Calu3 (cell line): ENCODE measurements around the gene SLC45A2. TPM values are rescaled to one million over a fixed set of nuclear protein-coding genes. Genes with fewer than 3 reads are reported as not detected.

ENCODE experiments used
- BruUV-seq: library from RNA; stranded (reverse); fragments of 400-500 nt; replicated peaks from 2 replicates; lab custom pipeline; 2021; lab: Mats Ljungman, UMichigan
- CTCF ChIA-PET: fragments of 300-600 bp; sonication (Branson Sonifier 250); formaldehyde crosslinking; loops from one replicate; lab custom pipeline; 2022; ENCODE audit warnings: antibody characterized with exemption; lab: Charles Lee
- DNase-seq: peaks from one replicate; pipeline ENCODE4 v3.0.0; 2022
- H3K27ac Mint-ChIP-seq: one replicate; pipeline ENCODE4 v1.8.0; 2022; ENCODE audit warnings: mixed read lengths; ENCODE audit not compliant: unreplicated experiment
- H3K27me3 Mint-ChIP-seq: one replicate; pipeline ENCODE4 v1.8.0; 2022; ENCODE audit warnings: mixed read lengths; ENCODE audit not compliant: unreplicated experiment
- H3K36me3 Mint-ChIP-seq: one replicate; pipeline ENCODE4 v1.8.0; 2022; ENCODE audit warnings: mild to moderate bottlenecking, moderate library complexity, mixed read lengths; ENCODE audit not compliant: insufficient read depth, unreplicated experiment
- H3K4me1 Mint-ChIP-seq: one replicate; pipeline ENCODE4 v1.8.0; 2022; ENCODE audit warnings: mild to moderate bottlenecking, low read depth, mixed read lengths; ENCODE audit not compliant: unreplicated experiment
- H3K4me3 Mint-ChIP-seq: one replicate; pipeline ENCODE4 v1.8.0; 2022; ENCODE audit warnings: mild to moderate bottlenecking, low read depth, moderate library complexity, mixed read lengths; ENCODE audit not compliant: unreplicated experiment
- H3K9me3 Mint-ChIP-seq: one replicate; pipeline ENCODE4 v1.8.0; 2022; ENCODE audit warnings: low read depth, mixed read lengths; ENCODE audit not compliant: unreplicated experiment
- intact Hi-C: fragments of 100-400 bp; cut with micrococcal nuclease; formaldehyde crosslinking; loops from one replicate; pipeline ENCODE4 v1.10.0; 2022; ENCODE audit not compliant: unreplicated experiment
- total RNA-seq: library from RNA; stranded (reverse); gene quantifications from 2 replicates; pipeline ENCODE4 v1.2.3, GENCODE V29; 2022
- TF ChIP-seq, protein P1 (sequence below): fragments of 200-600 bp; IDR thresholded peaks from one replicate; pipeline ENCODE4 v1.8.0; 2022; ENCODE audit warnings: antibody characterized with exemption; ENCODE audit not compliant: unreplicated experiment

Gene SLC45A2
- total RNA-seq, 1 experiment from 2014 or later, result not detected

DNA sequence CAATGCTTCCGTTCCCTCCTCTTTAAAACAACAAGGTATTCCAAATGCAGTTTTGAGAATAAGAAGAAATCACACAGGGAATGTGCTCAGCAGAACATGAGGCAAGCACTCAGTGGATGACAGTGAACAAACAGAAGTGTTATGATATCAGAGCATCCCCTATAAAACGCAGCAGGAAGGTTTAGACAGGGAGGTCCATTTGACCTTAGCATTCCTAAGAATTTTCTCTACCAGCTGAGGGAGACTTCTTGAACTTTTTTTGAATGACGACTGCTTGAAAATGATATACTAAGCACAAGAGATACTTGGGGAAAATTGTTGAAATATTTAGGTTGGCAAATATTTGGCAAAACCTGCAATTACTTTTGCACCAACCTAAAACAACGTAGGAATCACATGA, 19.4 kb upstream of the SLC45A2 start:
- DNase-seq, result no peak
- Mint-ChIP-seq H3K27ac (no peak overlapping the region), H3K36me3 (peaks cover 22% of the 10 kb centered on the region), H3K27me3 (no peaks in the 10 kb centered on the region), H3K4me3 (no peak overlapping the region), H3K9me3 (no peaks in the 10 kb centered on the region), H3K4me1 (peaks cover 17% of the 10 kb centered on the region)
- no TSS peak for BruUV-seq
- TF ChIP-seq, protein P1, sequence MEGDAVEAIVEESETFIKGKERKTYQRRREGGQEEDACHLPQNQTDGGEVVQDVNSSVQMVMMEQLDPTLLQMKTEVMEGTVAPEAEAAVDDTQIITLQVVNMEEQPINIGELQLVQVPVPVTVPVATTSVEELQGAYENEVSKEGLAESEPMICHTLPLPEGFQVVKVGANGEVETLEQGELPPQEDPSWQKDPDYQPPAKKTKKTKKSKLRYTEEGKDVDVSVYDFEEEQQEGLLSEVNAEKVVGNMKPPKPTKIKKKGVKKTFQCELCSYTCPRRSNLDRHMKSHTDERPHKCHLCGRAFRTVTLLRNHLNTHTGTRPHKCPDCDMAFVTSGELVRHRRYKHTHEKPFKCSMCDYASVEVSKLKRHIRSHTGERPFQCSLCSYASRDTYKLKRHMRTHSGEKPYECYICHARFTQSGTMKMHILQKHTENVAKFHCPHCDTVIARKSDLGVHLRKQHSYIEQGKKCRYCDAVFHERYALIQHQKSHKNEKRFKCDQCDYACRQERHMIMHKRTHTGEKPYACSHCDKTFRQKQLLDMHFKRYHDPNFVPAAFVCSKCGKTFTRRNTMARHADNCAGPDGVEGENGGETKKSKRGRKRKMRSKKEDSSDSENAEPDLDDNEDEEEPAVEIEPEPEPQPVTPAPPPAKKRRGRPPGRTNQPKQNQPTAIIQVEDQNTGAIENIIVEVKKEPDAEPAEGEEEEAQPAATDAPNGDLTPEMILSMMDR, result no peak
- intact Hi-C loops, result no loop called here
- CTCF ChIA-PET, result no interaction called here

GRCh38 chr5:34002629-34003328, 18.3 kb upstream of the SLC45A2 start:
- Mint-ChIP-seq H3K9me3 (no peaks in the 10 kb centered on the region), H3K27me3 (no peaks in the 10 kb centered on the region), H3K27ac (no peak overlapping the region), H3K36me3 (peaks cover 12% of the 10 kb centered on the region), H3K4me3 (no peak overlapping the region), H3K4me1 (peaks cover 15% of the 10 kb centered on the region)
- intact Hi-C loops, result no loop called here
- BruUV-seq, result no TSS peak
- TF ChIP-seq, protein P1, result no peak
- CTCF ChIA-PET, result no interaction called here
- DNase-seq, result no peak

GRCh38 chr5:34001241-34001841, 16.8 kb upstream of the SLC45A2 start:
- peaks cover 5% of the 10 kb centered on the region for H3K4me1 Mint-ChIP-seq
- CTCF ChIA-PET, result no interaction called here
- H3K27ac Mint-ChIP-seq, result no peak overlapping the region
- H3K4me3 Mint-ChIP-seq, result no peak overlapping the region
- intact Hi-C loops, result no loop called here
- TF ChIP-seq, protein P1, result no peak
- no peak for DNase-seq
- BruUV-seq, result no TSS peak
- no peaks in the 10 kb centered on the region for H3K27me3 Mint-ChIP-seq
- H3K9me3 Mint-ChIP-seq, result no peaks in the 10 kb centered on the region
- no peaks in the 10 kb centered on the region for H3K36me3 Mint-ChIP-seq

GRCh38 chr5:33999978-34000377, 15.5 kb upstream of the SLC45A2 start:
- Mint-ChIP-seq H3K4me3 (no peak overlapping the region), H3K4me1 (no peaks in the 10 kb centered on the region), H3K27ac (no peak overlapping the region), H3K27me3 (no peaks in the 10 kb centered on the region), H3K36me3 (no peaks in the 10 kb centered on the region), H3K9me3 (no peaks in the 10 kb centered on the region)
- no TSS peak for BruUV-seq
- CTCF ChIA-PET, result no interaction called here
- TF ChIP-seq, protein P1, result no peak
- intact Hi-C loops, result loop anchor here (5.0 kb wide), 1 partner anchor 452 kb away; no protein-coding TSS in a partner anchor
- DNase-seq, result no peak
